Stimulated activated CD4-positive, alpha-beta T cell treated with anti-CD3 and anti-CD28 coated beads, TNF-alpha, amount 100 ng/mL, for 4 hours (primary cell): Measurements from ENCODE around the gene VWC2L.

Experiments used
- DNase-seq, 3 experiments: peaks; one replicate each; pipeline ENCODE4 v3.0.0-alpha.2; 2020; ENCODE audit warnings: low read depth in 3 of 3

Gene VWC2L

DNA sequence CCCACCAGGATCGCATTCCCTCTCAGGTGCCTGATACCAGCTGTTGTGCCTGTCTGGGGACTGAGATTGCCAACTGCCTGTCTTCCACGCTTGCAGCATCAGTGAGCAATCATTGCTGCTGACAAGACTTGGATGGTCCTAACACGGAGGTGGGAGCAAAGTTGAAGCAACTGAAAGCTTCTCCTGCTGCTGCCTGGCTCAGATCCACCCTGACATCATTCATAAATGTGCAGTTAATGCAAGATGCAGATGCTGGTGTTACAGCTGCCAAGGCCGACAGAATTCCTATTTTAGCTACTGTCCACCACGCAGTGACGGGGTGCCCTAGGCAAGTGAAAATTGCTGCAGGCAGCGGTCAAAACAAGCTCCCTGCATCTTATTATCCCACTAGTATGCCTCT, 131.4 kb downstream of the VWC2L start:
- no peak for DNase-seq

GRCh38 chr2:214542866-214543265, 132.0 kb downstream of the VWC2L start:
- no peak for DNase-seq

DNA sequence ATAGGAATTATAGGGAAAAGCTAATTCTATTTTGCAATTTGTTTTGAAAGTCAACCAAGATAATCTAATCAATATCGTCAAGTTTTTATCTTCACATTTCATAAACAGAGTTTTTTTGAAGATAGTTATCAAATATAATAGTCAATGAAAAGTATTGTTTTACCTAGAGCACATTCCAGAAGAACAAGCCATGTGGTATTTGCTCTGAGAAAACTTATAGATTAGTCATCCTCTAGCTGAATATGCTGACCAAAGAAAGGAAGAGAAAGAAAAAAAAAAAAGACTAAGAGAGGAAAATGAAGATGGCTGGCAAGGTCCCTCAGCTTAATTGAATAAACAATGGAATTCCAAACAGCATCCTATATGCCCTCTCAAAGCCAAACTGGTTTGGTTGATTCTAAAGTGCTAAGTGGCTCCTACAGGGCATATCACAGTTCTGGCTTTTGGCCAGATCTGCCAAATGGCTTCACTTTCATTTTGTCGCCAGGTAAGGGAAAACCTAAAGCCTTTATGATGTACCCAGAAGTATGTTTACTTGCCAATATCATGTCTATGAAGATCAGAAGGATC, 132.6 kb downstream of the VWC2L start:
- no peak for DNase-seq

- DNase-seq = no peak
Observed at GRCh38 chr2:214545898-214546542, 135.2 kb downstream of the VWC2L start.

DNA sequence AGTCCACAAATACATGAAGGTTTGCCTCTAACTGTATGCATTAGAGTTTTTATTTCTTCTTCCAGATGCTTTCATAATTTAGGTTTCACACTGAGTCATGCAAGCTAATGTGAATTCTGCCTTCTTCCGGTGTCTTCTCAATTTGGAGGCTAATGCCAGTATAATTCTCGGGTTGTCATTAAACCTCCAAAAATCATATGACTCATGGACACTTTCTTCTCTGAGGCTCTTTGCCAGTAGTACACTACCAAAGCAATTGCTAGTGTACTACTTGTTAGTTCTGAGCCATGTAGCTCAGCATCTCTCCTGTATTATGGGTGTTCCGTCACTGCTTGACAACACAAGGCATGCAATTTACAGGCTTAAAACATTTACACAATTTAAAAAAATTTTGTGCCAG, 137.1 kb downstream of the VWC2L start:
- DNase-seq = no peak

DNA sequence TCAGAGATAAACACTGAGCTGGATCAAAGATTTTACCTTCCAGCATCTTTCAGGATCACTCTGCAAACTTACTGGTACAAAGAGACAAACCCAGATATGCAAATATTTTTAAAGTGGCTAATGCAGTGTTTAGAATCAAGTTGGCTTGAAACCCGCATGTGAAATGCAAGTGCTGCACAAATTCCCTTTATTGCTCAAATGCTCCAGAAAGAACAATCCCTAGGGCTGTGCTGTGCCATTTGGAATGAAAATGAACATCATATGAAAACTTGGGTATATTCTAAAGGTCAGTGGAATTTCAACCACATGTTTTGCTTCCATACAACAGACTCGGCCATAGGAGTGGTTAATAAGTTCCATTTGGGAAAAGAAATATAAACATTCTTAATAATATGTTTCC, 139.1 kb downstream of the VWC2L start:
- no peak for DNase-seq

- no peak for DNase-seq
Observed at GRCh38 chr2:214550786-214551185, 139.9 kb downstream of the VWC2L start.

- no peak for DNase-seq
Observed at GRCh38 chr2:214557884-214558283, 147.0 kb downstream of the VWC2L start.

DNA sequence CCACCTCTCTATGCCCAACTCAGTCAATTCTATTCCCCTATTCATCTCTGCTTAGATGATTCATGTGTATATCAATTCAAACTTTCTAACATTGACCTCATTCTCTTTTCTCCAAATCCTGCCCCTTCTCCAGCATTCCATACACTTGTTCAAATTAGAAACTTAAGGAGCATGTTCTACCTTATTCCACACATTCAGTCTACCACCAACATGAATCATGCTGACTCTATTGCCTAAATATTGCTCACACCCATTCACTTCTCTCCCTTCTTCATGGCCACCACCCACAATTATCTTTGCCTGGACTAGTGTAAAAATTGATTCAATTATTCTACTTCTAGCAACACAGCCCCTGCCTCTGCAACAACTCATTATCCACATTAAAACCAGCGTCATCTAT, 147.5 kb downstream of the VWC2L start:
- DNase-seq = no peak

GRCh38 chr2:214560176-214560575, 149.3 kb downstream of the VWC2L start:
- DNase-seq = no peak

- no peak for DNase-seq
Observed at GRCh38 chr2:214560618-214561190, 149.8 kb downstream of the VWC2L start.

- DNase-seq = no peak
Observed at GRCh38 chr2:214565246-214565645, 154.4 kb downstream of the VWC2L start.

DNA sequence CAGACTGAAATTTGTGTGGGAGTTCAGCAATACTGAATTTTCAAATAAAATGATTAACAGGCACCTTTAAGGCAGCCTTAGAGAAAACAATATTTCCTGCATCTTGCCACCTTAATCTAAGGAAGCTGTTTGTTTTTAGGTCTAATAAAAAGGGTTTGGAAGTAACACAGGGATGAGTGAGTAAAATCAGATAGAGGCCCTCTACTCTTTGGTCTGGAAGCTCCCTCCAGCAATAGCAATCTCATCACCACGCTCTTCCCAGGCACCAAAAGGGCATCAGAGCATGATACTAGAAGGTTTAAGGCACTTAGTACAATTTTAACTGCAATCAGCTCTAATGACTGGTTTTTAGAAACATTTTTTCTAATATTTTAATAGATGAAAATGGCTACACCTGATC, 155.6 kb downstream of the VWC2L start:
- DNase-seq = no peak

GRCh38 chr2:214569419-214570035, 158.7 kb downstream of the VWC2L start:
- no peak for DNase-seq

GRCh38 chr2:214574084-214574781, 163.4 kb downstream of the VWC2L start:
- DNase-seq = no peak

DNA sequence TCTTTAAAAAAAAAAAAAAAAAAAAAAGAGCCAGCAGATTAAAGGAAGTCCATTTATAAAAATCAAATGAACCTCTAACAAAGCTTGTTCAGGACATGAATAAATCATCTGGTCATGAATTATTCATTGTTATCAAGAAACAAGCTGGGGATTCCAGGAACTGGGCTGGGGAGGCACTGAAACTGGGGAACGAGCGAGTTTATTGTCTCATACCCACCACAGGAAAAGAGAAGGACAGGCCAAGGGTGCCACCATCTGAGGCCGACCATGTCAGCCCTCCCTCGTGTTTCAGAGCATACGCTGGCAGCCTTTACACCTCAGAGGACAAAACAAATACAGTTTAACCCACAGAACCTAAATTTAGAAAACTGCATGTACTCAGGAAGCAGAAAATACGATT, 164.2 kb downstream of the VWC2L start:
- no peak for DNase-seq

DNA sequence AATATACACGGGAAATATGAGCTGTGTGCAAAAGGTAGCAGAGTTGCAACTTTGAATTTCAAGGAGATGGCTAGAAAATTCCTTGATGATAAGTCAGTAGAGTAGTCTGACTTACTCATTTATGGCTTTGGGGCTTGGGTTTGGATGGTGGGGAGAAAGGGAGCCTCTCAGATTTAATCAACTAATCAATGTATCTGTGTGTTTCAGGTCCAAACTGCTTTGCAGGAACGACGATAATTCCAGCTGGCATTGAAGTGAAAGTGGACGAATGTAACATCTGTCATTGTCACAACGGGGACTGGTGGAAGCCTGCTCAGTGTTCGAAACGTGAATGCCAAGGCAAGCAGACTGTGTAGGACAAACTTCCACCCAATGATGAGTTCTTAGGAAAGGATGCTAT, 164.6 kb downstream of the VWC2L start:
- no peak for DNase-seq

DNA sequence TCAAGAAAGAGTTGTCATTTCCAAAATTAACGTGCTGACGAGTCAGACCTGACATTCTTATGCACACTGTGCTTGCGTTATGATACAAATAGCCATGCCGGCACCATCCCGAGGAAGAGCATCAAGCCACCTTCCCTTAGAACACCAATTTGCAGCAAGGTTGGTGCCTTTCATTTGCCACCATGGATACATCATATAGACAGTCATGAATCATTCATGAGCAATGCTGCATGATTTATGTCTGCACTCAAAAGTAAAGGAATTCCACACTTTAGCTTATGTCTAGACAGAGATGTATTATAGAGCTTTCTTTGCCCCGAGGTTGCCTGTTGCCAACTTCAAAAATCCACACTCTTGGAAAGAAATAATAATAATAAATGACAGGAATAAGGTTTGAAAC, 166.9 kb downstream of the VWC2L start:
- no peak for DNase-seq

GRCh38 chr2:214578442-214578841, 167.6 kb downstream of the VWC2L start:
- DNase-seq = no peak

DNA sequence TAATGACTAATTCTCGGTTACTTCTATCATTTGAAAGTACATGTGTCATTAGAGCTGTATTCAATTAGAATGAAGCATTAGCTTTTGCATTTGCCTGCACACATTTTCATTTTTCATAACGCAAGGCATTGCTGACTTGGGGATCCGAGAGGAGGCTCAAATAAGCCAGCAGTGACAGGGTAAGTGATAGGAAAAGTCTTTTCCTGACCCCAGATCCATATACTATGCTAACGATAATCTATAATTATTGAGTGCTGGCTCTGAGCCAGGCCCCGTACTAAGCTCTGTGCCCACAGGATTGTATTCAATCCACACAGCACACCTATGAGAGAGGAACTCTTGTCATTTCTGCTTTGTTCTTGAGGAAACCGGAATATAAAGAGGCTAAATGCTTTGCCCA, 168.2 kb downstream of the VWC2L start:
- no peak for DNase-seq

GRCh38 chr2:214587442-214587841, 176.6 kb downstream of the VWC2L start:
- DNase-seq = no peak

DNA sequence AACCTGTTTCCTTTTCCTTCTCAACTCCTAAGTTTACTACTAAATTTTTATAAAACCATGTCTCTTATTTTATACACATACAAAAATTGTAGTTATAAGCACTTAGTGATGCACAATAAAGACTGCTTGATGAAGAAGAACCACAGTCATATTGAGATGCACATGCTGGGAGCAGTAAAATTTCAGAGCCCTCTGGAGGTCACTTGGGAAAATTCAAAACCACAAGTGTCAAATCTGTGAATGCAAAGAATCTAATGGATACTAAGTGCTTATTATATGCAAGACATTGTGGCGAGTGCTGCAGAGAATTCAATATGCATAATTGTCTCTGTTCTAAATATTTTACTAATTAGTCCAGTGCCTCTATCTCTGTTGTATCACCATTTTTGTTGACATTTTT, 180.5 kb downstream of the VWC2L start:
- no peak for DNase-seq

DNA sequence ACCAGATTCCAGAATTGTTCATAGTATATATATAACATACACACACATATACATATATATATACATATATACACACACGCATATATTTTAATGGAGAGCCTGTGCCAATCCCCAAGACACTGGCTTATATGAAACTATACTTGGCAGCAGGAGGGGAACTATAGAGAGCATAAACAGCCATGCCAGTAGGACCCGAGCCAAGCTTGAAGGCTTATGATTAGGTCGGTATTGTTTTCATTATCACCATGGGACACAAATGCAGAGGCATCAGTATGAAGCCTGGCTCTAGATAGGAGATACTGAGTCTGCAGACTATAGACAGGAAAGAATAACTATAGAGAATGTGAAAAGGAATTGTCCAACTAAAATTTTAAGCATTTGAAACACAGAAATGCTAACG, 181.2 kb downstream of the VWC2L start:
- DNase-seq = no peak
